Pons (tissue), 1 donor: Measurements from ENCODE around the gene TJP1.
"Not testable (repeated sequence)": the region's sequence is repeated elsewhere in the genome, so short reads cannot be mapped to it uniquely, and the experiment has no call there.

ENCODE experiments used
- DNase-seq: peaks from one replicate; pipeline ENCODE4 v3.0.0-alpha.2; 2016; ENCODE audit warnings: low spot score

TJP1 gene

GRCh38 chr15:29800491-29801366, 21.5 kb downstream of the TJP1 start:
- no peak for DNase-seq

- no peak for DNase-seq
Observed at GRCh38 chr15:29799859-29800258, 22.4 kb downstream of the TJP1 start.

DNA sequence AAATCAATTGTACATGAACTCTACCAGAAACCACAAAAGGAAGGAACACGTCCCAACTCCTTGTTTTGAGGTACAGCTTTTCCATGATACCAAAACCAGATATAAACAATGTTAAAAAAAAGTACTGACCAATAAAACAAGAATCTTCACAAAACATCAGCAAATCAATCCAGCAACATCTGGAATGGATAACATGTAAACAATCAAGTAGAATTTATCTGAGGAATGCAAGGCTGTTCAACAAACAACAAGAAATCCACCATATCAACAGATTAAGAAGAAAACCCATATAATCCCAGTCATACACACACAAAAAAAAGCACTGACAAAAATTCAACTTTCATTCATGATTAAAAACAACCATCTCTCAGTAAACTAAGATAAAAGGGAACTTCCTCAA, 26.7 kb downstream of the TJP1 start:
- DNase-seq: no peak

- no peak for DNase-seq
Observed at GRCh38 chr15:29792426-29793159, 29.7 kb downstream of the TJP1 start.

- DNase-seq: no peak
Observed at GRCh38 chr15:29790607-29791006, 31.7 kb downstream of the TJP1 start.

DNA sequence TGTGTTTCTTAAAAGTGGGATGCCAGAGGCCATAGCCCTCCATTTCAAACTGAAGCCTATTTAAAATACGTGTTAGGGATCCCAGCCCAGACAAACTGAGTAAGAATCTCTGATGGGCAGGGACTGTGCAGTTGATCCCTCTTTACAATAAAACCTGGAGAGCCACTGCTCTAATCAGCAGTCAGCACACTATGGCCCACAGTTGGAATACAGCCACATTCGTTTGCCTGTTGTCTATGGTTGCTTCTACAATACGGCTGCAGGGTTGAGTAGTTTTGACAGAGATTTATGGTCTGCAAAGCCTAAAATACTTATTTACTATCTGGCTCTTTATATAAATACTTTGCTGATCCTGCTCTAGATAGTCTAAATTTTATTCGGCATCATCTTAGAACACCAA, 32.4 kb downstream of the TJP1 start:
- peak; percentile 31 for DNase-seq

- DNase-seq: no peak
Observed at GRCh38 chr15:29788433-29789034, 33.7 kb downstream of the TJP1 start.

DNA sequence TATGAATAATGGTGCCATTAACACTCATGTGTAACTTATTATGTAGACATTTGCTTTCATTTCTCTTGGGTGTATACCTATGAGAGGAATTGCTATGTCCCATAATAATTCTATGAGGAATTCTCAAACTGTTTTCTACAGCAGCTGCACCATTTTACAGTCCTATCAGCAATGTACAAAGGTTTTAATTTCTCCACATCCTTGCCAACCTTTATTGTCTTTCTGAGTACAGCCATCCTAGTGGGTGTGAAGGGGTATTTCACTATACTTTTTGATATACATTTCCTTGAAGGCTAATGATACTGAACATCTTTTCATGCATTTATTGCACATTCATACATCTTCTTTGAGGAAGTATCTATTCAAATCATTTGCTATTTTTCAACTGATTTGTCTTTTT, 34.5 kb downstream of the TJP1 start:
- DNase-seq: no peak

GRCh38 chr15:29785642-29786041, 36.6 kb downstream of the TJP1 start:
- no peak for DNase-seq

- no peak for DNase-seq
Observed at GRCh38 chr15:29785136-29785535, 37.1 kb downstream of the TJP1 start.

DNA sequence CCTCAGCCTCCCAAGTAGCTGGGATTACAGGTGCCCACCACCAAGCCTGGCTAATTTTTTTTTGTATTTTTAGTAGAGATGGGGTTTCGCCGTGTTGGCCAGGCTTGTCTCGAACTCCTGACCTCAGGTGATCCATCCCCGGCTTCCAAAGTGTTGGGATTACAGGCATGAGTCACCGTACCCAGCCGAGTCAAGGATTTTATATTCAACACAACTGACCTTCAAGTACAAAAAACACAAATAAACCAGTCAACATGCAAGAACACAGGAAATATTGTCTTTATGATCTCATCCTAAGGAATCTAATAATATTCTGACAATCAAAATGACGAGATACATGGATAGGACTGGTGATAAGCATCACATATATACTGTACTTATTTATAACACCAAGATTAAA, 37.9 kb downstream of the TJP1 start:
- DNase-seq: no peak

DNA sequence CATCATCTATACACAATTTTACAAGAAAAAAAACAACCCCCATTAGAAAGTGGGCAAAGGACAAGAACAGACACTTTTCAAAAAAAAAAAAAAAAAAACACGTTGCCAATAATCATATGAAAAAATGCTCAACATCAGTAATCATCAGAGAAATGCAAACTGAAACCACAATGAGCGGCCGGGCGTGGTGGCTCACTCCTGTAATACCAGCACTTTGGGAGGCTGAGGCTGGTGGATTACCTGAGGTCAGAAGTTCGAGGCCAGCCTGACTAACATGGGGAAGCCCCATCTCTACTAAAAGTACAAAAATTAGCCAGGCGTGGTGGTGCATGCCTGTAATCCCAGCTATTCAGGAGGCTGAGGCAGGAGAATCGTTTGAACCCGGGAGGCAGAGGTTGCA, 39.5 kb downstream of the TJP1 start:
- not testable (repeated sequence) for DNase-seq

DNA sequence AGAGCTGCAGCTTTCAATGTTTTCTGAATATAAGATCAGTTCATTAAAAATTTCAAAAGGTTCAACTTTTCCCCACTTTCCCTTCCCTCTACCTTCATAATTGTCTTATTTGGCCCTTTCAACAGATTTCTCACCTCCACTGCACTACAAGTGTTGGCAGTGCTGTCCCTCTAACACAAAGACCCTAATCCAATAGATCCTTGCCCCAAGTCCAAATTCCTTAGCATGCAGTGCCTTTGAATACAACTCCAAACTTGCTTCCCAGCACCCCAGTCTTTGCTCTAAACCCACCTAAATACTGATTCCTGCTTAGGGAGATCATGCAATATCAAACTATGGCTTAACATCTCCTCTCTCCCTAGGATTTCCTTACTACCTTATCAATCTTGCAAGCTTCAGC, 43.9 kb downstream of the TJP1 start:
- no peak for DNase-seq

GRCh38 chr15:29776859-29777258, 45.4 kb downstream of the TJP1 start:
- DNase-seq: no peak

- no peak for DNase-seq
Observed at GRCh38 chr15:29774900-29775299, 47.4 kb downstream of the TJP1 start.

DNA sequence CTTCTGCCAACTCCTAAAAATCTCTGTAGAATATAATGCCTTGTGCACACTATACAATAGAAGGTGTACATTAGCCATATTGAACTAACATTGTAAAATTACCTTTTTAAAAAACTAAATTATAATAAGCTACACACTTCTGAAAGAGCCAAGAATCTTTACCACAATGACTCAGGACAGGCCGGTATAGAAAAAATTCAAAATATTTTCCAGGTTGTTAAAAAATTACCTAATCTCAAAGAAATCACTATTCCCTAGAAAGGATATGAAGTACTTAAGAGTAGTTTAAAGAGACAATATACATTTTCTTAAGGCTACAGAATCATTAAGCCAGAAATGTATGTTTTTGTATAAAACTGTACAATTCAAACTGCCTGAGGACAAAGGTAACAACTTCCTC, 48.5 kb downstream of the TJP1 start:
- DNase-seq: no peak

GRCh38 chr15:29773000-29773399, 49.3 kb downstream of the TJP1 start:
- no peak for DNase-seq

DNA sequence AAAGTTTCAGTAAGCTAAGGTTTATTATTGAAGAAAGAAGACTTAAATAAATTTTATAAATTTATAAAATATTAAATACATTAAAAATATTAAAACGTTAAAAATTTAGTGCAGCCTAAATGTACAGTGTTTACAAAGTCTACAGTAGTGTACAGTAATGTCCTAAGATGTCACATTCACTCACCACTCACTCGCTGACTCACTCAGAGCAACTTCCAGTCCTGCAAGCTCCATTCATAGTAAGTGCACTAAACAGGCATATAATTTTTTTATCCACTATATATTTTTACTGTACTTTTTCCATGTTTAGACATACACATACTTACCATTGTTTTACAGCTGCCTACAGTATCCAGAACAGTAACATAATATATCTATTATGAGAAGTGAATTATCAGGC, 51.5 kb downstream of the TJP1 start:
- DNase-seq: no peak

- no peak for DNase-seq
Observed at GRCh38 chr15:29765898-29766527, 56.3 kb downstream of the TJP1 start.

DNA sequence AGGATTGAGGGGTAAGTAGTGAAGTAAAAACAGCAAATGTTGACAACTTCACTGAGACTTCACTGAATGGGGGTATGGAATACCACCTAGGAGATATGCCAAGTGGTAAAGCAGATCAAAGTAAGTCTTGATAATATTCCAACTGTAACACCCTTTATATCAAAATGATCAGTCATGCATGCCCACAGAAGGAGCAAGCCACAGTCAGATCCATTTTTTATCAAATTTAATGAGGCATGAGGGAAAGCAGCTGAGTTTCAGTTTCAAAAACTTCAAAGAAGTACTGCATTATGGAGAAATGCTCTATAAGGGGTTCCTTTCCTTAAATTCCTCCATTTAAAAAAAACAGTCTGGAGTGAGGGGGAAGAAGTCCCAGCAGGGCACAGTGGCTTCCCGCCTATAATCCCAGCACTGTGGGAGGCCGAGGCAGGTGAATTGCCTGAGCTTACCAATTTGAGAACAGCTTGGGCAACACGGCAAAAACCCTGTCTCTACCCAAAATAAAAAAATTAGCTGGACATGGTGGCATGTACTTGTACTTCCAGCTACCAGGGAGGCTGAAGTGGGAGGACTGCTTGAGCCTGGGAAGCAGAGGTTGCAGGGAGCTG, 56.9 kb downstream of the TJP1 start:
- no peak for DNase-seq

- DNase-seq: no peak
Observed at GRCh38 chr15:29759596-29759995, 62.7 kb downstream of the TJP1 start.
